ENCODE data around the gene CELSR2.

CELSR2 gene

DNA sequence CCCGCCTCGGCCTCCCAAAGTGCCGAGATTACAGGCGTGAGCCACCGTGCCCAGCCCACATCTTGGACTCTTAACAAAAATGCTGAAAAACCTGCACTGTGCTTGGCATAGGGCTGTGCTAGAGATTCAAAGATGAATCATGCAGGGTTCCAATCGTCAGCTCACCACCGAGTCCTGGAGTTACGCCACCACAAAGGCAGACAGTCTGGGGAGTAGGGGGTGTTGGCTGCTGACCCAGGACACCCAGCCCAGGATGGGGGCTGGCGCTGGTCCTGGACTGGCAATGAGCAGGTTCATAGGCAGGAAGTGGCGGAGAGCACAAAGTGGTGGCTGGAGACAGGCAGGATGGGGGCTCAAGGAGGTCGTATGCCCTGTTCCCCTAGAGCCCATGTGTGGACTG, 17.6 kb downstream of the CELSR2 start:
- FAIRE-seq, result no peak

DNA sequence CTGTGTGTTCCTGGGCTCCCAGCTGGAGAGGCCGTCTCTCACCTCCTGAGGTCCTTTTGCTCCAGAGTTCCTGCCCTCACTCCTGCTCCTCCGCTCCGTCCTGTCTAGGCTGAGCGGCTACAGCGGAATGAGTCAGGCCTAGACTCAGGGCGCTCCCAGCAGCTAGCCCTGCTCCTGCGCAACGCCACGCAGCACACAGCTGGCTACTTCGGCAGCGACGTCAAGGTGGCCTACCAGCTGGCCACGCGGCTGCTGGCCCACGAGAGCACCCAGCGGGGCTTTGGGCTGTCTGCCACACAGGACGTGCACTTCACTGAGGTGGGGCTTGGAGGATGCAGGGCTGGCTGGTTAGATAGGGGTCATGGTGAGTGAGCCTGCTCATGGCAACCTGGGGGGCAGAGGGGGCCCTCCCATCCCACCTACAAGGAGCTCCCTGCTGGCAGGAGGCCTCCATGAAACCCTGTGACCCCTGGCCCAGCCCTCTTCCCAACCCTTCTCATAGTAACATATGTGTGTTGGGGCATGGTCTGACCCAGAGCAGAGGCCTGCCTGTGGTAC, 18.5 kb downstream of the CELSR2 start:
- no peak for FAIRE-seq

DNA sequence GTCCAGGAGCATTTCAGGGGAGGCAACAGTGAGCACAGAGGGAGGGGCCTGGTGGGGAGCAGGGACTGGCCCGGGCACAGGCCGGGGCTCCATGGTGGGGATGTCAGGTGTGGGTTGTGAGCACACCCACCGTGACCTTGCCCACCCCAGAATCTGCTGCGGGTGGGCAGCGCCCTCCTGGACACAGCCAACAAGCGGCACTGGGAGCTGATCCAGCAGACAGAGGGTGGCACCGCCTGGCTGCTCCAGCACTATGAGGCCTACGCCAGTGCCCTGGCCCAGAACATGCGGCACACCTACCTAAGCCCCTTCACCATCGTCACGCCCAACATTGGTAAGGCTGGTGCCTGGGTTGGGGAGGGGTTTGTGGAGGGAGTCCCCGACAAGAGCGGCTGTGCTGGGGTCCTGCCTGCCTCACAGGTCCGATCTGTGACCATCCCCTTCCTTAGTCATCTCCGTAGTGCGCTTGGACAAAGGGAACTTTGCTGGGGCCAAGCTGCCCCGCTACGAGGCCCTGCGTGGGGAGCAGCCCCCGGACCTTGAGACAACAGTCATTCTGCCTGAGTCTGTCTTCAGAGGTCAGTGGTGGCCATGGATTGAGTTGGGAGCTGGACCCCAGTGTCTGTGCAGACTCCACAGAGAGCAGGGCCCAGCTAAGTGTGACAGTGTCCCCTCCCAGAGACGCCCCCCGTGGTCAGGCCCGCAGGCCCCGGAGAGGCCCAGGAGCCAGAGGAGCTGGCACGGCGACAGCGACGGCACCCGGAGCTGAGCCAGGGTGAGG, 19.3 kb downstream of the CELSR2 start:
- no peak for FAIRE-seq

DNA sequence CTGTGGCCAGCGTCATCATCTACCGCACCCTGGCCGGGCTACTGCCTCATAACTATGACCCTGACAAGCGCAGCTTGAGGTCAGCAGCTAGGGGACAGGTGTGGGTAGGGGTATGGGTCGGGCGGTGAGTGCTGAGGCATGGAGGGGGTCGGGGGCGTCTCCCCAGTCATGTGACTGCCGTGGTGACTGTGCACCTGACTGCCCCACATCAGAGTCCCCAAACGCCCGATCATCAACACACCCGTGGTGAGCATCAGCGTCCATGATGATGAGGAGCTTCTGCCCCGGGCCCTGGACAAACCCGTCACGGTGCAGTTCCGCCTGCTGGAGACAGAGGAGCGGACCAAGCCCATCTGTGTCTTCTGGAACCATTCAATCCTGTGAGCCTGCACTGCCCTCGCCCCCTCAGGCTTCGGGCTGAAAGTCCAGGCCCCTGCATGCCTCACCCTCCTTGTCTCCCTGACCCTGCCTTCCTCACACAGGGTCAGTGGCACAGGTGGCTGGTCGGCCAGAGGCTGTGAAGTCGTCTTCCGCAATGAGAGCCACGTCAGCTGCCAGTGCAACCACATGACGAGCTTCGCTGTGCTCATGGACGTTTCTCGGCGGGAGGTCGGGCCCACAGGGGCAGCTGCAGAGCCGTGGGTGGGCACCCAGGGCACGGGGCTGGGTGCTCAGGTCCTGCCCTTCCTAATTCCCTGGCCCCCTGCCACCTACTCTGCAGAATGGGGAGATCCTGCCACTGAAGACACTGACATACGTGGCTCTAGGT, 20.1 kb downstream of the CELSR2 start:
- no peak for FAIRE-seq

DNA sequence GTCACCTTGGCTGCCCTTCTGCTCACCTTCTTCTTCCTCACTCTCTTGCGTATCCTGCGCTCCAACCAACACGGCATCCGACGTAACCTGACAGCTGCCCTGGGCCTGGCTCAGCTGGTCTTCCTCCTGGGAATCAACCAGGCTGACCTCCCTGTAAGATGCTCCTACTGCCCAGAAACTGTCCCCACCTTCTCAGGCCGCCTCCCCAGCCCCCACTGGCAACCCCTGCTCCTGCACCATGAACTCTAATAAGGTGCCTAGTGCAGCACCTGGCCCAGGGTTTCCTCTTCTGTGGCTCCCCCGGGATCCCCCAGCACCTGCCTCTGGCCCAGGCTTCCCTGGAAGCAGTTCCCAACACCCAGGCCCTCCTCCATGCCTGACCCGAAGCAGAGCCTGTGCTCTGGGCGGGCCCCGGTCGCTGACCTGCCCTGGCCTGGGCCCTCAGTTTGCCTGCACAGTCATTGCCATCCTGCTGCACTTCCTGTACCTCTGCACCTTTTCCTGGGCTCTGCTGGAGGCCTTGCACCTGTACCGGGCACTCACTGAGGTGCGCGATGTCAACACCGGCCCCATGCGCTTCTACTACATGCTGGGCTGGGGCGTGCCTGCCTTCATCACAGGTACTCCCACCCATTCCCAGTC, 20.8 kb downstream of the CELSR2 start:
- no peak for FAIRE-seq

DNA sequence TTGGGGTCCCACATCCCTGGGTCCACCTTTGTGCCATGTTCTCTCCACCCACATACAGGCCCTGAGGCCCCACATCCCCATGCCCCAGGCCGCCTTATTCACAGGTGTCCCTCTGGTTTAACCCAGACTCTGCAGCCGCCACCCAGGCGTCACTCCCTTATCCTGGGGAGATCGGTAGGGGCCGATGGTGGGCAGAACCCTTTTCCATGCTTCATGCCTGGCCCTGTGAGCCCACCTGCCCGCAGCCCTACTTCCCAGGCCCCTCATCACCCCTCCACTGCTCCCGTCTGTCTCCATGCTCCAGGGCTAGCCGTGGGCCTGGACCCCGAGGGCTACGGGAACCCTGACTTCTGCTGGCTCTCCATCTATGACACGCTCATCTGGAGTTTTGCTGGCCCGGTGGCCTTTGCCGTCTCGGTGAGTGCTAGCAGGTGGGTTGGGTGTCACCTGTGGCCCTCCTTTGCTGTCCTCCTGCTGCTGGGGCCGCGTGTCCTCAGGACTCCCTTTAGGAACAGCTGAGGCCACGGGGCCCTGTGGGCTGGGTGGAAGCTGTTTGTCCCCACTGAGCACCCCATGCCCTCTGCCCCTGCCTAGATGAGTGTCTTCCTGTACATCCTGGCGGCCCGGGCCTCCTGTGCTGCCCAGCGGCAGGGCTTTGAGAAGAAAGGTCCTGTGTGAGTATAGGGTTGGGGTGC, 21.4 kb downstream of the CELSR2 start:
- no peak for FAIRE-seq

DNA sequence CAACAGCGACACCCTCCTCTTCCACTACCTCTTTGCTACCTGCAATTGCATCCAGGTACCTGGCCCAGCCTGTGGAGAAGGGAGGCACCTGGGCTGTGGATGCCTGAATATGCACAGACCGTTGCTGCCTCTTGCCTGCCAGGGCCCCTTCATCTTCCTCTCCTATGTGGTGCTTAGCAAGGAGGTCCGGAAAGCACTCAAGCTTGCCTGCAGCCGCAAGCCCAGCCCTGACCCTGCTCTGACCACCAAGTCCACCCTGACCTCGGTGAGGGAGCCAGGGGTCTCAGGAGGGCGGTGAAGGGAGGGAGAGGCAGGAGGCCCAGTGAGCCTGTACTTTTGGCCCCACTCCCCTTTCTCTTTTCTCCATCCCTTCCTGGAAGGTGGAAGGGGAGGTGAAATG, 22.1 kb downstream of the CELSR2 start:
- no peak for FAIRE-seq

DNA sequence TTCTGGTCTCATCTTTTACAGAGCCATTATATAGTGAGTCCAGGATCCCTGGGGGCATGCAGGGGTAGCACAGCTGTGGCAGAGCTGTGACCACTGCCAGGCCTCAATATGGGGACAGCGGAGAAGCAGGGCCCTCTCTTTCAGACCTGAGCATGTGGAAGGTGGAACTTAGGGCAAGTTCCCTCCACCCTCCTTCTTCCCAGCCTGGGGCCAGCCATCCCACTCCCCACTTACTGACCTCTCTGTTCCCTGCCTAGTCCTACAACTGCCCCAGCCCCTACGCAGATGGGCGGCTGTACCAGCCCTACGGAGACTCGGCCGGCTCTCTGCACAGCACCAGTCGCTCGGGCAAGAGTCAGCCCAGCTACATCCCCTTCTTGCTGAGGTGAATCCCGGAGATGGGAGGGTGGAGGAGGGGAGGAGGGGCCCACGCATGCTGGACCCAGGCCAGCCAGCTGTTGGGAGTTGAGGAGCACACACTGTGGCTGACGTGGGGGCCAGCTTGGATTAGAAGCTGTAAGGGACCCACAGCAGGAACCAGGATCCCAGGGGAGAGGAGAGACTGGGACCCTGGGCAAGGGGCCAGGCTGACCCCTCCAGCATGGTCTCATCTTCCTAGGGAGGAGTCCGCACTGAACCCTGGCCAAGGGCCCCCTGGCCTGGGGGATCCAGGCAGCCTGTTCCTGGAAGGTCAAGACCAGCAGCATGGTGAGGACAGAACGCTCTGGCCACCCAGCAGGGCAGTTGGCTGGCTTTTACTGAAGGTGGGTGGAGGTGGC, 22.9 kb downstream of the CELSR2 start:
- FAIRE-seq, result no peak

DNA sequence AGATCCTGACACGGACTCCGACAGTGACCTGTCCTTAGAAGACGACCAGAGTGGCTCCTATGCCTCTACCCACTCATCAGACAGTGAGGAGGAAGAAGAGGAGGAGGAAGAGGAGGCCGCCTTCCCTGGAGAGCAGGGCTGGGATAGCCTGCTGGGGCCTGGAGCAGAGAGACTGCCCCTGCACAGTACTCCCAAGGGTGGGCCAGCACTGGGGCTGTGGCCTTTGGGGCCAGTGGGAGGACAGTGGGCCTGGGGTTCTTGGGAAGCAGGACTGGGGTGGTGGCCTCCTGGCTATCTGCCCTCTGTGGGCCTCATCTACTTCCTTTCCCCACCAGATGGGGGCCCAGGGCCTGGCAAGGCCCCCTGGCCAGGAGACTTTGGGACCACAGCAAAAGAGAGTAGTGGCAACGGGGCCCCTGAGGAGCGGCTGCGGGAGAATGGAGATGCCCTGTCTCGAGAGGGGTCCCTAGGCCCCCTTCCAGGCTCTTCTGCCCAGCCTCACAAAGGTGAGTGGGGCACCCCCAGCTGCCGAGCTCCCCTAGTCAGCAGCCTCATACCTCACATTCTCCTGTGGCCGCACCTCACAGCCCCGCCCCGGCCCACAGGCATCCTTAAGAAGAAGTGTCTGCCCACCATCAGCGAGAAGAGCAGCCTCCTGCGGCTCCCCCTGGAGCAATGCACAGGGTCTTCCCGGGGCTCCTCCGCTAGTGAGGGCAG, 23.6 kb downstream of the CELSR2 start:
- no peak for FAIRE-seq

DNA sequence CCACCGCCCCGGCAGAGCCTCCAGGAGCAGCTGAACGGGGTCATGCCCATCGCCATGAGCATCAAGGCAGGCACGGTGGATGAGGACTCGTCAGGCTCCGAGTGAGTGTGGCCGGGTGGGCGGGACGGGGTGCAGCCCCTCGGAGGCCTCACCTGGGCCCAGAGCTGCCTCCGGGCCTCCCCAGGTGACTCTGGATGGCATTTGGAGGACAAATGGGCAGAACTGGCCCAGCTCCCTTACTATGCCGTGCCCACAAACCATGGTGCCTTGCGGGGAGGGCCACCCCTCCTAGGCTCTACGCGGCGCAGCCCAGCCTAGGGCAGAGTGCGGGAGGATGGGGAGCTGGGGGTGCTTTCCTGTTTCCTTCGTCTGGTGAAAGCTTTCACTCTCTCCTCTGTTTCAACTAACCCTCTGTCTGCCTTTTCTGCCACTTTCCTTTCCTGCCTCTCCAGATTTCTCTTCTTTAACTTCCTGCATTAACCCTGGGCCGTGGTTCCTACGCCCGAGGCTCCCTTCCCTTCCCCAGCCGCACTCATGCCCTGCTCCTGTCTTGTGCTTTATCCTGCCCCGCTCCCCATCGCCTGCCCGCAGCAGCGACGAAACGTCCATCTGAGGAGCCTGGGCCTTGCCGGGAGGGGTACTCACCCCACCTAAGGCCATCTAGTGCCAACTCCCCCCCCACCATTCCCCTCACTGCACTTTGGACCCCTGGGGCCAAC, 24.4 kb downstream of the CELSR2 start:
- no peak for FAIRE-seq

DNA sequence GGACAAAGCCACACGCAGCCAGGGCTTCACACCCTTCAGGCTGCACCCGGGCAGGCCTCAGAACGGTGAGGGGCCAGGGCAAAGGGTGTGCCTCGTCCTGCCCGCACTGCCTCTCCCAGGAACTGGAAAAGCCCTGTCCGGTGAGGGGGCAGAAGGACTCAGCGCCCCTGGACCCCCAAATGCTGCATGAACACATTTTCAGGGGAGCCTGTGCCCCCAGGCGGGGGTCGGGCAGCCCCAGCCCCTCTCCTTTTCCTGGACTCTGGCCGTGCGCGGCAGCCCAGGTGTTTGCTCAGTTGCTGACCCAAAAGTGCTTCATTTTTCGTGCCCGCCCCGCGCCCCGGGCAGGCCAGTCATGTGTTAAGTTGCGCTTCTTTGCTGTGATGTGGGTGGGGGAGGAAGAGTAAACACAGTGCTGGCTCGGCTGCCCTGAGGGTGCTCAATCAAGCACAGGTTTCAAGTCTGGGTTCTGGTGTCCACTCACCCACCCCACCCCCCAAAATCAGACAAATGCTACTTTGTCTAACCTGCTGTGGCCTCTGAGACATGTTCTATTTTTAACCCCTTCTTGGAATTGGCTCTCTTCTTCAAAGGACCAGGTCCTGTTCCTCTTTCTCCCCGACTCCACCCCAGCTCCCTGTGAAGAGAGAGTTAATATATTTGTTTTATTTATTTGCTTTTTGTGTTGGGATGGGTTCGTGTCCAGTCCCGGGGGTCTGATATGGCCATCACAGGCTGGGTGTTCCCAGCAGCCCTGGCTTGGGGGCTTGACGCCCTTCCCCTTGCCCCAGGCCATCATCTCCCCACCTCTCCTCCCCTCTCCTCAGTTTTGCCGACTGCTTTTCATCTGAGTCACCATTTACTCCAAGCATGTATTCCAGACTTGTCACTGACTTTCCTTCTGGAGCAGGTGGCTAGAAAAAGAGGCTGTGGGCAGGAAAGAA, 25.5 kb downstream of the CELSR2 start:
- no peak for FAIRE-seq

DNA sequence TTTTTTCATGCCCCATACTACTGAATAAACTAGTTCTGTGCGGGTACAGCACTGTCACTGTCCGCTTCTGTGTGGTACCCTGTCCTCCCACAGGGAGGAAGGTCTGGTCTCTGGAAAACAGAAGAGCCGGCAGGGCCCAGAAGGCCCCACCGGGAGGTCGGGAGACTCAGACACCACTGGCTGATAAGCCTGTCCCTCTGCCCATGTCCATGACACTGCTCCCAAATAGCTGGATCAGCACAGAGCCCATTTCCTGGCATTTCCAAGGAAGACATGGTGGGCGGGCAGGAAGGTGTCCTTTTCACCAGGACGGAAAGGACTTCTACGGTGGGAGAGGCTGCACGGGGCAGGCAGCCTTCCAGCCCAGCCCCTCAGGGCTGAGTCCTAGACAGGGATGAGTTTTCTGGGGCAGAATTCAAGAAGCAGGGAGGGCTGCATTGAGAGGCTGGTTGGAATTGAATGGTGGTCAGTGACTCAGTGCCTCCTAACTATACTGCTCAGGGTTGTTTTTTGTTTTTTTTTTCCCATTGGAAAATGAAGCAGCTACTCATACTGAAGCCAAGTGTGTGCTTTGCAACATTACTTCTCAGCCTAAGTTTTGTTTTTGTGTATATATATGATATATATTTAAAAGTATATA, 26.5 kb downstream of the CELSR2 start:
- no peak for FAIRE-seq

DNA sequence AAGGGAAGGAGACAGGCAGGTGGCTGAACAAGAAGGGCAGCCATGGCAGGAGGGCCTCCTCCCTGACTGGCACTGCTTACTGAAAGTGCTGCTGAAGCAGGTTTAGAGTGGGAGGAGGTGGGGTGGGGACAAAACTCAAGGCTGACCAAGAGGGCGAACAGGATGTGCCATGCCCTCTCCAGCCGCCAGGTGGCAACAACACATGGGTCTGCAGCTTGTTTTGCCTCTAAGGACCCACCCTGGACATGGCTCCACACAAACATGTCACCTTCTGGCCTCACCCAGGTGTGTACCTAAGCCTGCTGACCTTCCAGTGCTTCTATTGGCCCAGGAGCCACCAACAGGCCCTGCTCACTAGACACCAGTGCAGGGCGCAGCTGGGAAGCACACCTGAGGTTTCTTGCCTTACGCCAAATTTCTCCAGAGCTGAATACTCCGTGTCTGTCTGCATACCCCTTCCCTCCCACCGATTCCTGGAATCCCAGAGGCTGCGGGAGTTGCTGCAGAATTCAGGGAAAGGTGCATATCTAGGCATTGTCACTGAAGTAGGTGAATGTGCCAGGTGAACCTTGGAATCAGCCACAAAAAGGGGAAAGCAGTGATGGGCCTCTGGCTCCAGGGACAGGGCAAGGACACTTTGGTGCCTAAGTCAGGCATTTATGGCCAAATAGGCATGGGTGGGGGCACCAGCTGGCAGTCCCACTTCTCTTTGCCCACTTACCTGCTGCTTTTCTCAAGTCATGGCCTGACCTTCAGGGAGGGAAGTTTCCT, 28.3 kb downstream of the CELSR2 start:
- FAIRE-seq, result no peak

DNA sequence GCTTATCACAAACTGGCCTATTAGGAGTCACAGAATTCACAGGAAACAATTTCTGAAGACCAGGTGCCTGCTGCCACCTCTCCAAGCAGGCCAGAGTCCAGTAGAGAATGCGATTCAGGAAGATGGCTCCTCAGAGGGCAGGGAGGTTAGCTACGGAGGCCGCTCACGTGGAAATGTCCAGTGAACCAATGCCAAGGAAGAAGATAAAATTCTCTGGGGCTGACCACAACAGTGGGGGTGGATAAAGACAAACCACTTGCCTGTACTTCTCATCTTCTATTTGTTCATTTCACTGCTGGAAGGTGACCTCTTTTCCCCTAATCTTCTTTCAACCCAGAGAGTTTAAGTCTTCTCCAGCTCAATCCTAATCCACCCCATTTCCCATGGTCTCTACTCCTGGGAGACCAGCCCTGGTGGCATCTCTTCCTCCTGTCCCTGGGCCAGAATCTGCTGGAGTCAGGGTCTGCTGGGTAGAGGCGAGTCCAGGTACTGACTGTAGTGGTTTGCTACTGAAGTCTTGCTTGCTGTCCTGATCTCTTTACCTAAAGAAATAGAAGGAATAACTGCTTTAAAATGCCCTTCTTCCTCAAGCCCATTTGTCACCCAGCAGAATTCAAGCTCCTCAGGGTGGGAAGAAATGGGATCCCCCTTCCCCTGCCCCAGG, 30.4 kb downstream of the CELSR2 start:
- no peak for FAIRE-seq

DNA sequence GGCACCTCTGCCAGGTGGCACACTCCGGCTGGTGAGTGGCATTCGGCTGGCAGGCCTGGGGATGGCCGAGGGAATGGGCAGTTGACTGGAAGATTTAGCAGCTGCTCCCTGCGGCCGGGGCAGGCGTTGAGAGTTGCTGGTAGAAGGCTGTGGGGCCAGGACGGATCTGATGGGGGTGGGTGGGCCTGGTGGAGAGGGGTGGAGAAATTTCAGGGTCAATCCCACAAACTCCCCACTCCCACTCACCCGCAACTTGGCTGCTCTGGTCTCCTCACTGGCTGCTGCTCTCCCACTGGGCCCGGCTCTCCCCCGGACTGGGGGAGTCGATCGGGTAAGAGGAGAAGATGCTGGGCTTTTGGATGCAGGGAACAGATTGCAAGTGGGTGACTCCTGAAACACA, 31.5 kb downstream of the CELSR2 start:
- no peak for FAIRE-seq

DNA sequence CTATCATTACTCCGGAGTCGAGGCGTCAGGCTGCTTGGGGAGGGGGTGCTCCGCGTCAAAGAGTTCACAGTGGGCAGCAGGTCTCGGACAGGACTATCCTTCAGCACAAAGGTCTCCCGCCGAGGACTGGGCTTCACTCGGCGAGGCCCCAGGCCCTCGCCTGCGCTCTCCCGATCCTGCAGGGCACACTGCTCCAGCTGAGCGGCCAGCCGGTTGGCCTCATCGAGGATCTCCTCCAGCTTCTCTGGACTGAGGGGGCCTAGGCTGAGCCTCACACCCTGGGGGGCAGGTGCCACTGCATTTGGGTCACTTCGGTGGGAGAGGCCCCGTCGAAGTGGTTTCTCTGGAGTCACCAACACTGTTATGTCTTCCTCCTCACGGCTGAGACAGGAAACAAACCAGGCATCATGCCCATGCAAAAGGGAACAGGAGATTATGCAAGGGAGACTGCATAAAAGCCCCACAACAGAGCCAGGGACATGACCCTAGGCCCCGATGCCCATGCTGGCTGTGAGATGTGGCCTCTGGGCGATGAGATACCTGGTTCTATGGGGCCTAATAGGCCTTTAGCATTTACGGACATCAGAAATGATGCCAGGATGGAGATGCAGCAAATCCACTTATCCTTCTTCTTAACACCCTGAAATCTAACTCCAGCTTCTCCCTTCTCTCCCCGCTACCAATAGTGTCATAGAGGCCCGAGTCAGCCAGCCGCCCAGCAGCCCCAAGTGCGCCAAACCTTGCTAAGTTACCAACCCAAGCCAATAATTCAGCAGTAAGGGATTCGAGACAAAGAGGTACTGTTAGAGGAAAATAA, 32.5 kb downstream of the CELSR2 start:
- FAIRE-seq, result no peak

DNA sequence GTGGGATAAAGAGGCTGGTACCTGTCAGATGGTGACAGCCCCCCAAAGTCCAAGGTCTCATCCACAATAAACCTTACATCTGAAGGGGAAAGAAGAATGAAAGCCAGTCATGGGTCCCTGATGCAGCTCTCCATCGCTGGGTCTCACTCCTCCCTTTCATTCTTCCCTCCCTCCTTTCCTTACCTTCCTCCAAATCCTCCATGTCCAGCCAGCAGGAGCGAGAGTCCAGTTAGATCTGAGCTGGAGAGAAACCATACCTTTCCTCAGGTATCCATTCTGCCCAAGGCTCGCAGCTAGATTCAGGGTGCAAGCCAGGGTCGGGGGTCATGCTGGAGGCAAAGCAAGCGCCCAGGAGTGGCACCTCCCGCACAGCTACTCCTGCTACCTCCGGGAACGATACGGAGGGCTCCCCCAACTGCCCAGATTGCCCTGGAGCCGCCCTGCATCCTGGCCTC, 33.2 kb downstream of the CELSR2 start:
- no peak for FAIRE-seq
